ENCODE measurements around the gene MED12L. TPM values are rescaled to one million over a fixed set of nuclear protein-coding genes. Genes with fewer than 3 reads are reported as not detected.

MED12L gene
- total and polyA plus RNA-seq, 5 donors, result 0.25 to 1.2 (median 0.71) TPM

DNA sequence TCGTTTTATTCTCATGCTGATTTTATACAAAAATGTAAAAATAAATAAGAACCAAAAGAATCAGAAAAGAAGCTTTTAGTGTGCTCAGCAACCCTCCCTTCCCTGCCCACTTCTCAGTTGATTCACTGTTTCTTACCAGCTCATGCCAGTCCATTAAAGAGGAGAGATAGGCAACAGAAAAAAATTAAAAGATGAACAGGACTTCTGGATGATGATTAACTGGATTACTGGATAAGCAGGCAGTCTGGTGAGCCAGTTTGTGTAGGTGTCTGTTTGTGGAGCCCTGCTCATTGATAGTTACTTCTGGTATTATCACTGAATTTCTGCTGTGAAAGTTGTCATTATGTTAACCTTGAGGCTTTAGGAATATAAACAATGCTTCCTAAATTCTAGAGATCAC is 132.7 kb downstream of the MED12L start:
- H3K9me3 ChIP-seq (ENCODE audit: control insufficient read depth, low read length), result no peaks in the 10 kb centered on the region
- H3K27ac ChIP-seq (ENCODE audit: low read length), result no peak overlapping the region
- DNase-seq, result no peak
- no peak overlapping the region for H3K4me3 ChIP-seq (ENCODE audit: low read length)
- peaks cover 4% of the 10 kb centered on the region for H3K4me1 ChIP-seq (ENCODE audit: control insufficient read depth, insufficient read depth, low read length)
- intact Hi-C loops (cut with DNase I), result no loop called here
- H3K27me3 ChIP-seq (ENCODE audit: control insufficient read depth, insufficient read depth), result no peaks in the 10 kb centered on the region
- WGBS, result 40% methylated on average over 1 of the region's 1 CpG
- ATAC-seq, result no peak

DNA sequence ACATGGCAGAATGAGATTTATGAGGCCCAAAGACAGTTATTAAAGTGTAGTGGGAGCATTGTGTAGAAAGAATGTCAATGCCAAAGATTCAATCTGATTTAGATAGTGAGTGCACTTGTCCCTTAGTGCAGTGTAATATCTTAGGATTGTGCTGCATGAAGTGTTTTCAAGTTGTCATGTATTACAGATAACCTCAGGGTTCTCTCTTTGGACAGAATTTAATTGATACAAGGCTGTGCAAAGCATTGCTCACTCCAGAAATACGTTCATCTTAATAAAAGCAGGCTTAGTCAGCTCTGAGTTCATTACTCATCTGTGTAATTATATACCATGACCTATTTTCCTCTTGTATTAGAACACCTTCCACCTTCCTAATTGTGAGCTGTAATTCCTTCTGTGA is 133.6 kb downstream of the MED12L start:
- Histone ChIP-seq H3K4me3 (ENCODE audit: low read length) (no peak overlapping the region), H3K4me1 (ENCODE audit: control insufficient read depth, insufficient read depth, low read length) (peaks cover 4% of the 10 kb centered on the region), H3K27me3 (ENCODE audit: control insufficient read depth, insufficient read depth) (no peaks in the 10 kb centered on the region), H3K9me3 (ENCODE audit: control insufficient read depth, low read length) (no peaks in the 10 kb centered on the region), H3K27ac (ENCODE audit: low read length) (no peak overlapping the region)
- ATAC-seq (no peak), DNase-seq (no peak)
- WGBS, result 37% methylated on average over 1 of the region's 1 CpG
- intact Hi-C loops (cut with DNase I), result no loop called here

DNA sequence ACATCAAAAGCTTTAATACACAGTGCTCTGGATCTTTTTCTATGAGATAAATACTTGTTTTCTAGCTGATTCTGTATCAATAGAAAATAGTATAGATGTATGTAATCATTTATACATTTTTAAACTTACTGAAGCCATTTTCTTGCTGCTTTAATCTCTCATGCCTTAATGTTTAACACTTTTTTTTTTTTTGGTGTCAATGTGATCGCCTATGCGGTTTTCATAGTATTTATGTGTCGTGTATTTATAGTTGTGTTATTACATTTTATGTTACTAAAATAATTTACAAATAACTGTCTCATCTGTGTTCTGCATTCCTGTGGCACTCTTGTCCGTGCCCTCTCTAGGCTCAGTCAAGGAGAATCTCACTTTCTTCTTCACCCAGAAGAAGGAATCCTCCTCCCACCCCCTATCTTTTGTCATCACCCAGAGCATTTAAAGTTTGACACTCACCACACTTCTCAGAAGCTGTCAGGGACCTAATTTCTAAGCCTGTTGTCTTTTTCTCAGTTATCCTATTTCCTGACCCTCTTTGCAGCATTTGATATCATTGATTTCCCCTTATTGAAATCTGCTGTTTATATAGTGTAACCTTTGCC is 138.9 kb downstream of the MED12L start:
- no peaks in the 10 kb centered on the region for H3K9me3 ChIP-seq (ENCODE audit: control insufficient read depth, low read length)
- H3K27ac ChIP-seq (ENCODE audit: low read length), result no peak overlapping the region
- ATAC-seq (no peak), DNase-seq (no peak)
- no peaks in the 10 kb centered on the region for H3K4me1 ChIP-seq (ENCODE audit: control insufficient read depth, insufficient read depth, low read length)
- H3K4me3 ChIP-seq (ENCODE audit: low read length), result no peak overlapping the region
- no peaks in the 10 kb centered on the region for H3K27me3 ChIP-seq (ENCODE audit: control insufficient read depth, insufficient read depth)
- intact Hi-C loops (cut with DNase I), result no loop called here
- WGBS, result 85% methylated on average over 4 of the region's 4 CpGs

DNA sequence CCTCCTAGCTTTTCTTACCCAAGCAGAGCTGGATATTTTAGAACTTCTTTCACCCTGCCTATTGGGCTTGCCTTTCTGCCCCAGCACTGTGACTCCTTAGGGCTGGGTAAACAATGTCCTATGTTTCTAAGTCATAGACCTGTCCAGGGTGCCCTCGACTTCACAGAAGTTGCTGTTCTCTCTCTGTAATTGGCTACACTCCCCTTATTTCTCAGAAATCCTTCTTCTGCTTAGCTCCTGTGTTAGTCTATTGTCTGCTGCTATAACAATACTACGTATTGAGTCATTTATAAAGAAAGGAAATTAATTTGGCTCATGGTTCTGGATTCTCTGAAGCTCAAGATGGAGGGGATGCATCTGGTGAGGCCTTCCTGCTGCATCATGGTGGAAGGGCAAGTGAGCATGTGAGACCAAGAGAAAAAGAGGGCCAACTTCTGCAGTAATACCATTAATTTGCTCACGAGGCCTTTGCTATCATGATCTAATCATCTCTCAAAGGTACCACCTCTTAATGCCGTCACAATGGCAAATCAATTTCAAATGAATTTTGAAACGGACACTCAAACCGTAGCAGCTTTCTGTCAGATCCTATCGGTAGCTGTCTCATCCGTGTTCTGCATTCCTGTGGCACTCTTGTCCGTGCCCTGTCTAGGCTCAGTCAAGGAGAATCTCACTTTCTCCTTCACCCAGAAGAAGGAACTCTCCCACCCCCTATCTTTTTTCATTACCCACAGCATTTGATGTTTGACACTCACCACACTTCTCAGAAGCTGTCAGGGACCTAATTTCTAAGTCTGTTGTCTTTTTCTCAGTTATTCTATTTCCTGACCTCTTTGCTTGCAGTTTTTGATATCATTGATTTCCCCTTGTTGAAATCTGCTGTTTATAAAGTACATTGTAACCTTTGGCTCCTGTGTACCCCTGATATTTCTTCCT is 139.8 kb downstream of the MED12L start:
- ATAC-seq (no peak), DNase-seq (no peak)
- no peaks in the 10 kb centered on the region for H3K27me3 ChIP-seq (ENCODE audit: control insufficient read depth, insufficient read depth)
- no peak overlapping the region for H3K27ac ChIP-seq (ENCODE audit: low read length)
- no peaks in the 10 kb centered on the region for H3K4me1 ChIP-seq (ENCODE audit: control insufficient read depth, insufficient read depth, low read length)
- intact Hi-C loops (cut with DNase I), result loop anchor here in 3 of 4 donors (5.0 kb wide), 1 partner anchor 57 kb away; no protein-coding TSS in a partner anchor
- H3K9me3 ChIP-seq (ENCODE audit: control insufficient read depth, low read length), result no peaks in the 10 kb centered on the region
- no peak overlapping the region for H3K4me3 ChIP-seq (ENCODE audit: low read length)
- WGBS, result 69% methylated on average over 9 of the region's 9 CpGs

DNA sequence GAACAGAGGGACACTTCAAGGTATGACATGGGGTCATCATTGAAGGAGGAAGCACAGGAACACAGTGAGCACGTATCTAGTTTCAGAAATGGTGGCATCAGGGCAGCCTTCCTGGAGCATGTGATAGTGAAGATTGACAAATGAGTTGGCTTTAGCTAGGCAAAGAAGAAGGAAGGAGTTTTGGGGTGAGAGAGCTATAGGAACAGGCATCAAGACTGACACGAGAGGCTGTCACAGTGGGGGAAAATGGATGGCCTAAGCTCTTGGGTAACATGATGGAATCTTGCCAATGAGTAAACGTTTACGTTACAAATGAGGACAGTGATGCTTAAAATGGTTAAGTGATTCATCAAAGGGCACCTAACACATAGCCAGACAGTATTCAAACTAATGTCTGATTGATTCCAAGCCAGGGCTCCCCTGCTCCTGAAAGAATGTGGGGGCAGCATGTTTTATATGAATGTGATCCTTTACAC is 140.7 kb downstream of the MED12L start:
- no peak for DNase-seq
- Histone ChIP-seq H3K27ac (ENCODE audit: low read length) (no peak overlapping the region), H3K9me3 (ENCODE audit: control insufficient read depth, low read length) (no peaks in the 10 kb centered on the region), H3K4me3 (ENCODE audit: low read length) (no peak overlapping the region), H3K27me3 (ENCODE audit: control insufficient read depth, insufficient read depth) (no peaks in the 10 kb centered on the region), H3K4me1 (ENCODE audit: control insufficient read depth, insufficient read depth, low read length) (no peaks in the 10 kb centered on the region)
- 68% methylated on average over 4 of the region's 4 CpGs for WGBS
- no peak for ATAC-seq
- intact Hi-C loops (cut with DNase I), result loop anchor here in 3 of 4 donors (5.0 kb wide), 1 partner anchor 56 kb away; no protein-coding TSS in a partner anchor

DNA sequence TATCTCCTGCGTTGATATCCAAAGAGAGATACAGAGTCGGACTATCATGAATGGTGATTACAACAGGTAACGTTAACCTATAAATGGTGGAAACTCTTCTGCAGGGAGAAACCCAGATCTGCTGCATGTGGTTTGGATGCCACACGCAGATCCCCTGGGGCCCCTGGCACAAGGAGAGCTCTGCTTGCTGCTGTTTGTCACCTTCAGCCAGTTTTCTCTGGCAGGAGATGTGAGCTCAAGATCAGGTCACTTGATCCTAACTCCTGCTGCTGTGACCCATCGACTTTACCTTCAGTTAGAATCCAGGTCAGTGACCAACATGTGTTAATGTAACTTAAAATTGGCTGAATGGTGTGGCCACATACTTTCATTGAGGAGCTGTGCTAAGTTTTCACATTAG is 141.4 kb downstream of the MED12L start:
- intact Hi-C loops (cut with DNase I), result loop anchor here in 3 of 4 donors (5.0 kb wide), 1 partner anchor 55 kb away; no protein-coding TSS in a partner anchor
- 85% methylated on average over 5 of the region's 5 CpGs for WGBS

DNA sequence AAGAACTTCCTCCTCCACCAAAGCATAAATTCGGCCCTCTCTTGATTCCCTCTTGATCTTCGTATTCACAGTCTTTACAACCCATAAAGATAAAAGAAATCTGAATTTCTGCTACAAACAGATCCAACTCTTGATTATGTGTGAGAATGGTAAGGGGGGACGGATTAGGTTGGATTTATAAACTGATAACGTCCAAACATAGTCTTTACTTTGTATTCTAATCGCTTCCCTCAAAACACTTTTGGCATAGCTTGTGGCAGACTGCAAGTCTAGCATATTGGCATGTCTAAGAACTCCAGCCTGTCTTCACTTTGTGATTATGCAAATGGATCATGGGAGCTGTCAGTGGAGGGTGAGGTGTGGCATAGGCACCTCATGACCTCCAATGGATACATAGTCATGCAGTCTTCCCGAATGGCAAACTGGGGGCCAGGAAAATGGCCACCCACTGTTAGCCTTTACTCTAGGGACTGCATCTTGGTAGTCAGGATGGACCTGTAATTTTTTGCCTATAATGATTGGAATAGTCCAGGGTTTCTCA is 141.9 kb downstream of the MED12L start:
- Histone ChIP-seq H3K27ac (ENCODE audit: low read length) (no peak overlapping the region), H3K9me3 (ENCODE audit: control insufficient read depth, low read length) (no peaks in the 10 kb centered on the region), H3K4me1 (ENCODE audit: control insufficient read depth, insufficient read depth, low read length) (no peaks in the 10 kb centered on the region), H3K4me3 (ENCODE audit: low read length) (no peak overlapping the region), H3K27me3 (ENCODE audit: control insufficient read depth, insufficient read depth) (no peaks in the 10 kb centered on the region)
- ATAC-seq (peak; percentile 24 to 29), DNase-seq (peak in 1 of 3 donors; percentile 47)
- WGBS, result 74% methylated on average over 6 of the region's 6 CpGs
- intact Hi-C loops (cut with DNase I), result loop anchor here in 3 of 4 donors (5.0 kb wide), 1 partner anchor 55 kb away; no protein-coding TSS in a partner anchor

More for the DNA sequence above, 141.4 kb downstream of the MED12L start:
- no peak overlapping the region for H3K27ac ChIP-seq (ENCODE audit: low read length)
- no peak for ATAC-seq
- H3K27me3 ChIP-seq (ENCODE audit: control insufficient read depth, insufficient read depth), result no peaks in the 10 kb centered on the region
- H3K4me1 ChIP-seq (ENCODE audit: control insufficient read depth, insufficient read depth, low read length), result no peaks in the 10 kb centered on the region
- no peak for DNase-seq
- no peaks in the 10 kb centered on the region for H3K9me3 ChIP-seq (ENCODE audit: control insufficient read depth, low read length)
- no peak overlapping the region for H3K4me3 ChIP-seq (ENCODE audit: low read length)

DNA sequence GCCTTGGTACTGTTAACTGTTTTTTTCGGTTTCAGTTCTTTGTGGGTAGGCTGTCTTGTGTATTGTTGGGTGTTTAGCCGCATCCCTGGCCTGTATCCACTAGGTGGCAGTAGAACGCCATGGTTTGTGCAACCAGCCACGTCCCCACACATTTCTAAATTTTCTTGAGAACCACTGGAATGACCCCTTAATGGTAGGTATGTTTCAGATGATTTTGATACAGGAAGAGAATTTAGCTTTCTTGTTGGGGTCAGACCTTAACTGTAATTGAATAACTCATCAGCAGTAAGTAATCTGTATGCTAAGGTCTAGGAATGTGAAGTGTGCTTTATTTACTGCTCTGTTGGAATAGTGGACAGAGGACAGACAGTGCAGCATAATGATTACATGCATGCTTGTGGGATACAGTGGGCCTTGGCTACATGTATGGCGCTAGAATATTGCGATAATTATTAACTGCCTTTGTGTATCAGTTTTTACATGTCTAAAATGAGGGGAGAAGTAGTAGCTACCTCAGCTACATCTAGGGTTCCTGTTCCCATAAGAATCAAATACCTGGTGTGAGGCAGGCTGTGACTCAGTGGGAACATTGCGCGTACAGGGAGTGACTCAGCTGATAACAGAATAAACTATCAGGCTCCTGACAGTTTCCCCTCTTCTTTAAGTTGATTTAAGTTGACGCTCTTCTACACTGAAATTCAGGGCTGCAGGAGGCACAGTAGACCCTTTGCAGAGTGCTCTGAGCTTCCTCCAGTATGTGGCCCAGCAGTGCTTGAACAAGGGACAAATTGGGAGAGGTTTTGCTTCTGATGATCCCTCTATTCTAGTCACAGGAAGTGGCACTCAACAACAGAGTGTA is 142.6 kb downstream of the MED12L start:
- Histone ChIP-seq H3K4me1 (ENCODE audit: control insufficient read depth, insufficient read depth, low read length) (no peaks in the 10 kb centered on the region), H3K27me3 (ENCODE audit: control insufficient read depth, insufficient read depth) (no peaks in the 10 kb centered on the region)
- intact Hi-C loops (cut with DNase I), result loop anchor here in 3 of 4 donors (5.0 kb wide), 1 partner anchor 54 kb away; no protein-coding TSS in a partner anchor

DNA sequence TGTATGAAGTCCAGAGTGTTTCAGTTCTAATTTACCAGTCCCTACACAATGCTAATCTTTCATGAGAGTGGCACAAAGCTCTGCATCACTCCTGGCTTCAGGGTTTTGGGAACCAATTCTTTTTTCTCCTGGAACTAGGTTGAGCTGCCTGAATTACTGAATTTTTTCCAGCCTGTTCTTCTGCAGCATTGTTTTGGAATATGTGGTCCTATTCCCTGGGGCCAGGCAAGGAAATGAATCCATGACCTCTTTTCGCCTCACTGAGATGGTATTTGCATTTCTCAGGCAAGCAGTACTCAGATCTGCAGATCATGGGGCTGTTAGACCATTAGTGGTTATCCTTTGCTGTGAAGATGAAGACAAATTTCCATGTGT is 143.2 kb downstream of the MED12L start:
- DNase-seq (no peak), ATAC-seq (peak; percentile 17 to 39)
- no peak overlapping the region for H3K4me3 ChIP-seq (ENCODE audit: low read length)
- H3K27me3 ChIP-seq (ENCODE audit: control insufficient read depth, insufficient read depth), result no peaks in the 10 kb centered on the region
- no peaks in the 10 kb centered on the region for H3K9me3 ChIP-seq (ENCODE audit: control insufficient read depth, low read length)
- no peaks in the 10 kb centered on the region for H3K4me1 ChIP-seq (ENCODE audit: control insufficient read depth, insufficient read depth, low read length)
- WGBS, result 40% methylated on average over 1 of the region's 1 CpG
- H3K27ac ChIP-seq (ENCODE audit: low read length), result no peak overlapping the region
- intact Hi-C loops (cut with DNase I), result loop anchor here in 3 of 4 donors (5.0 kb wide), 1 partner anchor 54 kb away; no protein-coding TSS in a partner anchor

More for the DNA sequence above, 142.6 kb downstream of the MED12L start:
- peak; percentile 90 for ATAC-seq
- WGBS, result 32% methylated on average over 9 of the region's 9 CpGs
- Histone ChIP-seq H3K4me3 (ENCODE audit: low read length) (no peak overlapping the region), H3K9me3 (ENCODE audit: control insufficient read depth, low read length) (no peaks in the 10 kb centered on the region), H3K27ac (ENCODE audit: low read length) (no peak overlapping the region)
- peak; percentile 66 to 82 (median 77) for DNase-seq

DNA sequence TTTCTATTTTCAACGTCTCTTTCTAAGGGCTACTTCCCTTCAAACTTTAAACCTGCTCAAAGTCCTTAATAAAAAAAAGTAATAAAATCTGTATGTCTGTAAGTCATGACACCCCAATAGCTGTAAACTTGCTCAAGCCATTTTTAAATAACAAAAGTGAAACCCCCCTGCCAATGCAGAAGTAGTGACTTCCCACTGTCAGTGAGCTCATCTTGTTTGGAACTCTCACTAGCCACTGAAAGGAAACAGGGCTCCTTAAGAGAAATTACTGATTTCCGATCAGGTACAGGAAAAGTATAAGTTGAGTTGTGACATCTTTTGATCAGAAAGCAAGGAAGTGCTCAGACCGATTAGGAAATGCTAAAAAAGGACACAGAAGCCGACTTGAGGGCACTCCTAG is 145.2 kb downstream of the MED12L start:
- Histone ChIP-seq H3K9me3 (ENCODE audit: control insufficient read depth, low read length) (no peaks in the 10 kb centered on the region), H3K4me3 (ENCODE audit: low read length) (no peak overlapping the region), H3K27ac (ENCODE audit: low read length) (no peak overlapping the region), H3K27me3 (ENCODE audit: control insufficient read depth, insufficient read depth) (no peaks in the 10 kb centered on the region), H3K4me1 (ENCODE audit: control insufficient read depth, insufficient read depth, low read length) (no peaks in the 10 kb centered on the region)
- DNase-seq (no peak), ATAC-seq (no peak)
- 44% methylated on average over 4 of the region's 4 CpGs for WGBS
- intact Hi-C loops (cut with DNase I), result loop anchor here in 1 of 4 donors (5.0 kb wide), 1 partner anchor 47 kb away; the partner anchor contains the start of gene P2RY14

Measured in right cardiac atrium (tissue), 5 donors.